Endothelial cell of hepatic sinusoid (primary cell): ENCODE measurements around the gene FGD6.

Experiments
- in situ Hi-C: cut with HindIII; loops from 2 replicates; pipeline ENCODE4 v1.10.0; 2017; ENCODE audit warnings: low sequenced_read_pairs

The FGD6 gene

DNA sequence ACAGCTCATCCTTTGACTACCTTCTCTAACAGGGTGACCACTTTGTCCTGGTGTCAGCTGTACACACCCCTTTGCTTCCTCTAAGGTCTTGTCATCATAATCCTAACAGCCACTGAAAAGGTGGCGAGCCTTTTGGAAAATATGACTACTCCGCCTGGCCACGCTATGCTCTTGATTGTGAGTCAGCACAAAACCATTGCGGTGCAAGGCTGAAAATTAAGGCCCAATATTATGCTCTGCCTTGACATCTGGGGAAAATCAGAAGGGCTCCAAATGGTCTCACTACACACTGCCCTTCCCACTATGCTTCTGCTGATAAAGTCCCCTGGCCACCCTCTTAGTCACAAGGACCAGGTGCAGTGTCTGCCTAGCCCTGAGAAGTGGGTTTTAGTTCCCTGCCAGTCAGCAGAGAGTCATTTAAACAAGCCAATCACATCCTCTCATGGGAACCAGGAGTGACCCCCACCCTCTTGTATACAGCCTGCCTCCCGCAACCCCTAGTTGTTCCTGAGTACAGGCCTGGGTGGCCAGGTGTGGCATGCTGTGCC, 34.3 kb downstream of the FGD6 start:
- in situ Hi-C loops, result no loop called here

DNA sequence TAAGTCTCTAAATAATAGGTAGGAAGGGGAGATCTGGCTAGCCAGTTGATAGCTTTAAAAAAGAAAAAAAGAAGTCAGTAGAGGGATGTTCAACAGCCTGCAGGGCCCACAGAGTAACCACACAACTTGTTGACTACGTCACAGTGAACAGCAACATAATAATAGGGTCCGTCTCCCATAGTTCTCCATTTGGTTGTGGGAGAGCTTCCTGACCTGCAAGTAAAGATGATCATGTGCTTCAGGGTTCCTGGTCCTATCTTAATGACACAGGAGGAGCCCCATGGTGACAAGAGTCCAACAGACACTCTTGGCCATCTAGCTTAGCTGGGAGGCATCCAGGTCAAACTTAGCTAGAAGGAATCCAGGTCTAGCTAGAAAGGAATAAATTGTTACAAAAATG, 36.2 kb downstream of the FGD6 start:
- in situ Hi-C loops, result no loop called here

DNA sequence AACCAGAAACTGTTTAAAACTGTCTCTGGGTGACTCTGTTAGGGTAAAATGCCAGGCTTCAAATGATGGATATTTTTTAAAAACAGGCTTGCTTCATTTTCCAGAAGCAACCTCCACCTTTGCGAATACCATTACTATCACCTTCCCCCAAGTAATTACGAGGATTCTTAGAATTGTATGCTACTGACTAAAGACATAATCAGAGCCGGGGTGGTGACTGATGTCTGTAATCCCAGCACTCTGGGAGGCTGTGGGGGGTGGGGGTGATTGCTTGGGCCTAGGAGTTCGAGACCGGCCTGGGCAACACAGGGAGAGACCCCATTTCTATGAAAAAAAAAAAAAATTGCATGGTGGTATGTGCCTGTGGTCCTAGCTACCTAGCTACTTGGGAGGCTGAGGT, 38.3 kb downstream of the FGD6 start:
- in situ Hi-C loops, result no loop called here

DNA sequence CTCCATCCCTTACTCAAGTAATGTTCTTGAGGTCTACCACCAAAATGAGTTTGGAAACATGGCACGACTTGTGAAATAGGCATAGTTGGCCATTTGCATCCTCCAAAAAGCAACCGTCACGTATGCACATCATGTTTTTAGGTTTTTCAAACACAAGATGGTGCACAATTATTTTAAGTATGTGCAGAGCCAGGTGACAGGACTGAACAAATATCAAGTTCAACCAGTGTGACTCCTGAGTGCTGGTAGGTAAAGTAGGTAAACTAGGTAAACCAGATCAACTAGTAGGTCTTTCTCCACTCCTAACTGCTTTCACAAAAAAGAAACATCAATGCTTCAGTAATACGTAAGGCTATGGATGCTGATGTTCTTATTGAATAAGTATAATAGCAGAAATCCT, 39.1 kb downstream of the FGD6 start:
- in situ Hi-C loops, result no loop called here

DNA sequence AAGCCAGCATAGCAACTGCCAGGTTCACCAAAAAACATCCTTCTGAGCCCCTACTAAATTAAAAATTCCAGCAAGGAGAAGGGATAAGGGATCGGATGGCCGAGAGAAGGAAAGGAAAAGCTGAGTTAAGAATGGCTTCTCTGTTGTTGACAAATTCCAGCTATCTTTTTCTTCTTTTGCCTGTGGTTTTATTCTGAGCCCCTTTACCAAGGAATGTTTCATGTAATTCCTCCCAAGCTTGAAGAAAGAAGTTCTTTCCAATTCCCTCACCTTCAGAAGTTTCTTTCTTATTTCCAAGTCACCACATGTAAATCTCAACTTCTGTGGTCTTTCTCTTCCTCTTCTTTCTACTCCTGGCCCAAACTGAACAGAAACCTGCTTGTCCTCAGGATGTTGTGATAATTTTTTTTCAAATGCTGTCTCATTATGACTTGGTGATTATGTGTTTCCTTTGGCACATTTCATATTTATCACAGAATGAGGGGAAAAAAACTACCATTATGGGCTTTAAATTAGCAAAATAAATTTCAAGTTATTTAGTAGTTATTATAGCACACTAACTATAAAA, 40.0 kb downstream of the FGD6 start:
- in situ Hi-C loops, result no loop called here

DNA sequence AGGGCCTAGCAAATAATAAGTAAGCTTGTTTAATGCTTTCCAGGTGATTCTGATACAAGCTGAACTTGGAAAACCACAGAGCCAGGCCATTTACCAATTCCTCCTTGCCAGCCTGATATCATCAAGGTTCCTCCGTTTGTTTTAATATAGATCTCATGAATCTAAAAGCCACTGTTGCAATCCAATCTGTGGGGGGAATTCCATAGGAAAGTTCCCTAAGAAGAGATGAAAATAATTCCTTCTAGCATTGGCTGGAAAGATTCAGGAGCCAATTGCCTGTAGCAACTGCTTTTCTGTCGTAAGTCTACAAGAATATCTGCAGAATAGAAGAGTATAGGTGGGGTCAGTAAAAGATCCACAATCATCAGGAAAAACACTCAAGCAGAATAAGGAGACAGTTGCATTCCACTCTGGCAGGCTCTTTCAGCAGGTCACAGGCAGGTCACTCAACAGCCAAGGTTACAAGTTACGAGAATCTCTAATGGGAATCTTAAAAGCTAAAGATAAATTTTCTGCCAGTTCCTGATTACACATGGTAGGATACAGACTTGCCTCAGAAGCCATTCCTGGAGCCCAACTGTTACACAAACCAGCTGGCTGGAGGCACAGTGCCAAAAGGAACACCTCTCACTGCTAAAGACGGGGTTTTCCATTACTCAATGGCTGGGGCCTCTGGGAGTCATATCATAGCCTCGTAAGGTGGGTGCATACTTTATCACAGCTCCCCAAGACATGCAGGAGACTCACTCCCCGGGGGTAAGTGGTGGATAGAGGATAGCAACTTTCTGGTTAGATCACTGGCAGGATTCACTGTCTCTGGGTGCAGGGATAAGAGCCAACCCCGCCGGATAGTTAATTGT, 43.6 kb downstream of the FGD6 start:
- in situ Hi-C loops, result loop anchor here (5.0 kb wide), 1 partner anchor 36 kb away; no protein-coding TSS in a partner anchor

DNA sequence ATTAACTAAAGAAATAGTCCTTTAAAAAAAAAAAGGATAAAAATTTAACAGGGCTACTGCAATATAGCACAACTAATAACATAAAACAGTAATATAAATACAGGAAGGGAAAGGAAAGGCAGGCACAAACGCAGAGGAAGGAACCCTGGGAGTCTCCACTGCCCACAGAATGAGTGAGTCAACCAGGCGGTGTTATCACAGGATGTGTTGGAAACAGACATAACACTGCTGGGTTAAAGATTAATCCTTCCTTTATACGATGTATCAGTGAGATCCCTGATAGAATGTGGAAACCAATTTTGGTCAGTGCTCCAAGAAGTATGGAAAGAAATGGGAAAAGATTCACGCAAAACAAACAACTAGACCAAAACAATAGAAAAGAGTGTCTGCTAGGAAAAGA, 47.9 kb downstream of the FGD6 start:
- in situ Hi-C loops, result no loop called here

DNA sequence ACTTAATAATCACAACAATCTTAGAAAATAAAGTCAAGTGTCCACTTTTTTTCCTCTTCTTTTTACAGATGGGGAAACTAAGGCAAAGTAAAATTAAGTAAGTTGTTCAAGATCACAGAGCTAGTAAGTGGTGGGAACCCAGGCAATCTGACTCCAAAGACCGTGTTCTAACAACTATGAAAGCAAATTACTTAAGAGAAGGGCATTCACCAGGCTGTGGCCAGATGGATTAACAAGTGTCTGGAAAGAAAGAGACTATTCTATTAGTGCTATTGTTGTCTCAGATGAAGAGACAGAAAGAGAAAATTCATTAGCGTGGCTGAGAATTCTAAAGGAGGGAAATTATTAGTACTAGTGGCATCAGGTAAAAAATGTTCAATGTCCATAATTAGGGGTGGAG, 48.5 kb downstream of the FGD6 start:
- in situ Hi-C loops, result no loop called here

DNA sequence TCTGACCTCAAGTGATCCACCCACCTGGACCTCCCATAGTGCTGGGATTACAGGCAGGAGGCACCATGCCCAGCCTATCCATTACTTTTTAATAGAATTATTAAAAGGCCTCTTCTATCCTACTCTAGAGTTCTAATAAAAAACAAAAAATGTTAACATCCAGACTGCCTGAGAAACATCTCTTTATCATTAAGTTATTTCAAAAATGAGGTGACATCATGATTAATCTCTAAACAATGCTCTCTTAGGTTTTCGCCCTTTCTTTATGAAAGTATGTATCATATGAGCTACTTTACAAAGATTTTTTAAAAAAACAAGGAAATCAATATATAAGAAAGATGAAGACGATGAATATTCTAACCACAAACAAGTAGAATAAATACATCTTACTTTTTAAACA, 52.6 kb downstream of the FGD6 start:
- in situ Hi-C loops, result no loop called here

DNA sequence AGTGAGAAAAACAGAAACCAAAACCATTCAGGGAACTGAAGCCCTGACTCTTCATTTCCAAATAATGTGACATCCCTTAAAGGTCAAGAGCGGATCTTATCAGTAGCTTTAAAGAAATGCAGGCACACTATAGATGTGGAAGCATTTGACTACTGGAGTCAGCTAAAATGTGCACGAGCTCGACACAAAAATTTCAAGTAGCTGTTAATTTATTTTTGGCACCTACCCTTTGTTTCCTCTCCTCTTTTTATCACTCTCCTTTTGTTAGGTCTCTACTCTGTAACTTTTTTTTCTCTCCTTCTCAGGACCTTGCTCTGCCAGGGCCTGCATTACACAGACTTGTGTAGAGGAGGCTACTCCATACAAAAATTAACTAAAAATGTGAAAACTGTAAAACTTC, 58.3 kb downstream of the FGD6 start:
- in situ Hi-C loops, result no loop called here

DNA sequence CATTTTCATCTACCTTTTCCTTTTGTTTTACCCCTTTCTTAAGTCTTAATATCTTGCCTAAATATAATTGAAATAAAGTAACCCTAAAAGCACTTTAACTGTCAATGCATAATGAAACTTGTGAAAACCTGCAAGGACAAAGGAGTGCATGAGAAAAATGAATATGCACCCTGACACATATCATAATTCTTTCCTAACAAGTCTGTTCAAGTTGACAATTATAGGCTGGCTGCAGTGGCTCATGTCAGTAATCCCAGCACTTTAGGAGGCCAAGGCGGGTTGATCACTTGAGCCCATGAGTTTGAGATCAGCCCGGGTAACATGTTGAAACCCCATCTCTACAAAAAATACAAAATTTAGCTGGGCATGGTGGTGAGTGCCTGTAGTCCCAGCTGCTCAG, 65.4 kb downstream of the FGD6 start:
- in situ Hi-C loops, result no loop called here

DNA sequence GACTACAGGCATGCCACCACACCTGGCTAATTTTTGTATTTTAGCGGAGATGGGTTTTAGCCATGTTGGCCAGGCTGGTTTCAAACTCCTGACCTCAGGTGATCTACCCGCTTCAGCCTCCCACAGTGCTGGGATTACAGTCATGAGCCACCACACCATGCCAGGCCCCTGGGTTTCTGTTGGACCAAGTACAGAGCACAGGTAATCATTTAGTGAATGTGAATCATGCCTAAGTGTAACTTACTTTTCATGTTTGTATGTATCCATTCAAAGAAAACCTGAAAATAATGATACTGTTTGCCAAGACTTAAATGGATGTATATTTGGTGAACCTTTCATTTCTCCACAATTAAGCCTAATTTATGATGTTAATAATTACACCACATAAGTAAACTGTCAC, 65.9 kb downstream of the FGD6 start:
- in situ Hi-C loops, result no loop called here

DNA sequence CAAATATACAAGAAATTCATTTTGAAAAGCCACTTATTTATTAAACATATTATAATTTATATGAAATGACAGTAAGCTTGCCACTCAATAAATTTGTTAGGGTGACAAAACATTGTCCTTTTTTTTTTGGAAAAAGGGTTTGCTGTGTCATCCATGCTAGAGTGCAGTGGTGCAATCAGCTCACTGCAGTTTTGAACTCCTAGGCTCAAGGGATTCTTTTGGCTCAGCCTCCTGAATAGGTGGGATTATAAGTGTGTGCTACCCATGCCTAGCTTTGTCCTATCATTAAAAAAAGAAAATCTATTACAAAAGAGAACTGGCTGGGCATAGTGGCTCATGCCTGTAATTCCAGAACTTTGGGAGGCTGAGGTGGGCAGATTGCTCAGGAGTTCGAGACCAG, 66.8 kb downstream of the FGD6 start:
- in situ Hi-C loops, result no loop called here

DNA sequence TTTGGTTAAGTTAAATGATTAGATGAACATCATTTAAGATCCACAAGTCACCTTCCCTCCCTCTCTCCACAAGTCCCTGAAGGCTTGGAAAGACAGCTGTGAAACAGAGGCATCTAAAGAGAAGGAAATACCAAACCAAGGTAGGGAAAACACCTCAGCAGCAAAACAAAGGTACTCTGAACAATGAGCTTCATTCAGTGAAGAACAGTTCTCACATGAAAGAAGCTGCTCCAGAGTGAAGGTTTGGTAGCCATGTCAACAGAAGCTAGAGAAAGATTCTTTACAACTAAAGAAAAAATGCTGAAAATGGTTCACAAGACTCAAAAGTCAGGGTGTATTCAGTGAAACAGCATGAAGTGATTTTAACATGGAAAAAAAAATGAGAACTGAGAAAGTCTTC, 69.4 kb downstream of the FGD6 start:
- in situ Hi-C loops, result no loop called here

DNA sequence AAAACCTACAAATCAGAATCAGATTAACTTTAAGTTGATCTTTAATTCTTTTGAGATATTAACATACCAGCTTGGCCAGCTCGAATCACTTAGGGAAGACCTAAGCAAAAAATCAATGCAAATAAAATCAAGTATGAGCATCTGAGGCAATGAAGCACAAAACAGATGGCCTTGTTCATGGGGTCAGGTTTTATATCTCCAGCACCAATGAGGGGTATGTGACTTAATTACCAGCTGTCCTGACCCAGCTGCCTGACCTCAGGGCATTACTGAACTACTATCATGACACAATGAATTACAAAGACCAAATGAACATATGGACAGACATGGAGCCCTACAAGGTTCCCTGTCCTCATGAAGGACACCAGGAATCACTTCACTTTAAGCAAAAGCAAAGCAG, 70.5 kb downstream of the FGD6 start:
- in situ Hi-C loops, result no loop called here

DNA sequence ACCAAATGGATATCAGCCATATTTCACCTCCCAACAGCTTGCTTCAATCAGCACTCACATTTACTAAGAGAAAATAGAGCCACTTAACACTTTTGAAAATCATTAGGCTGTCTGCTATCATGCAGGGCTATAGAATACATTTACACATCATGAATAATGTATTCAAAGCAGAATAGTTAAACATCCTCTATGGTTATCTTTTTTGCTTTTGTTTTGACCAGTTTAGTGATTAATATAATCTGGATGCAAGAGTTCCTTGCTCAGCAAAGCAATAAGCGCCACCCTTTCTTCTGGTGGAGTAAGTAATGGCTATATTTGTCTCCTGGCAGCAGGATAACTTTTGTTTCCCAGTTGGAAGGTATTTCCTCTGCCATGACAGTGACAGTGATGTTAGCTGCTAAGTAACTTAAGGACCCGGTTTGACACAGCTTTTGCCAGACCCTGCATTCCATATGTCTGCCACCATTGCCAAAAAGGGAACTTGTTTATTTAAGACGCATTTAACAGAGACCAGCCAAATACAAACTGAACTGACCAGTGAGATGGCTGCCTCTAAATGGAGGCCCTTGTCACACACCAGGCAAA, 73.6 kb downstream of the FGD6 start:
- in situ Hi-C loops, result no loop called here

DNA sequence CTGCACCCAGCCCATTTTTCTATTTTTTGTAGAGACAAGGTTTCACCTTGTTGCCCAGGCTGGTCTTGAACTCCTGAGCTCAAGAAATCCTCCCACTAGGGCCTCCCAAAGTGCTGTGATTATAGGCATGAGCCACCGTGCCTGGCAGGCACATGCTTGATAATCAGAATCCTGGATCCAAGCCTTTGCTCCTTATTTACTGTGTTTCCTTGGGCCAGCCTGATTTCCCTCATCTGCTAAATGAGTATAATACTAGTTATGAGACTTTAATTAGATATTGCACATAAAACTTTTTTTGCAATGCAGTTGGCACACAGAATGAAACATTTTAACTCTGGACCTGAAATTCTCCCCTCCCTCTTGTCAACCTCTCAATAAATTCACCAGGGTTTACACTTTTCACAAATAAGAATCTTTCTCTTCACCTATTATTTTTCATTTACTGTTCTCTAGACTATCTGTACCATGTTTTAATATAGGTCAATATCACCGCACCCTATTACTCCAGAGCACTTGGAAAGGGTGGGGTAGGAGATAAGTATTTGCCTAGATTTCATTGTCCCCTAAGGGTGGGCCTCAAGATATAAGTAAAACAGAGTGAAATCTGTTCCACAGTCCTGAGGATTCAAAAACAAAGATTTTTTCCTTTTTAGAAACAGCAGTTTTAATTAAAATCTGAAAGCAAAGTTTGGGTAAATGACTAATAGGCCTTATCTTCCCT, 74.7 kb downstream of the FGD6 start:
- in situ Hi-C loops, result no loop called here

DNA sequence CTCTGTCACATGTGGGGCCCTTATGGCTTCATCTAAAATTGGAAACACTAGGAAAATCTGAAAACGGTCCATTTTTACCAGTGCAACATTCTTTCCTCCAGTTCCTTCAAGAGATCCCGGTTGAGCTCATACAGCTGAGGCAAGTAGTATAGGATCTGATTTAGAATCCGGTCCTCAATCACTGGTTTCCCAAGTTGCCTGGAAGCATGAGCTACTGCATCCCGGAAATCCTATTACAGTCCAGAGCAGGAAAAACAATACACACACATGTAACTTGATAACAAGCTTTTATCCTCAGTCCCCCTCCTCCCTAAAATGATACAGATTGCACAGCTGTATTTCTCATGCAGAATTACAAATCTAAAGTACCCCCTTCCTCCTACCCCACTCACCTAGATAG, 76.0 kb downstream of the FGD6 start:
- in situ Hi-C loops, result no loop called here

DNA sequence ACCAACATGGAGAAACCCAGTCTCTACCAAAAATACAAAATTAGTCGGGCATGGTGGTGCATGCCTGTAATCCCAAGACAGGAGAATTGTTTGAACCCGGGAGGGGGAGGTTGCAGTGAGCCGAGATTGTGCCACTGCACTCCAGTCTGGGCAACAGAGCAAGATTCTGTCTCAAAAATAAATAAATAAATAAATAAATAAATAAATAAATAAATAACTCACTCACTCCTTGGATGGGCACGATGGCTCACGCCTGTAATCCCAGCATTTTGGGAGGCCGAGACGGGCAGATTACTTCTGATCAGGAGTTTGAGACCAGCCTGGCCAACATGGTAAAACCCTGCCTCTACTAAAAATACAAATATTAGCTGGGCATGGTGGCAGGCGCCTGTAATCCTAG, 79.2 kb downstream of the FGD6 start:
- in situ Hi-C loops, result loop anchor here (5.0 kb wide), 1 partner anchor 34 kb away; no protein-coding TSS in a partner anchor

DNA sequence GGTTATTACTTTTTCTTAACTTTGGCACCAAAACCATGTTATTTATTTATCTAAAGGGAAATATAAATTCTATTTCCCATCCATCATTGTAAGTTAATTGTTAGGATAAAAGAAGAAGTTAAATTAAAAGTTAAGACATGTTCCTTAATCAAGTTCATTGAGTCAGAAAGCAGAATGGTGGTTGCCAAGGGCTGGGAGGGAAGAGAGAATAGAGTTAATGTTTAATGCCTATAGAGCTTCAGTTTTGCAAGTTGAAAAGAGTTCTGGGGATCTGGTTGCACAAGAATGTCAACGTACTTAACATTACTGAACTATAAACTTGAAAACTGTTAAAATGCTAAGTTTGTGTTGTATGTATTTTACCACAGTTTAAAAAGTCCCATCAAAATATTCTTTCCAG, 80.7 kb downstream of the FGD6 start:
- in situ Hi-C loops, result loop anchor here (5.0 kb wide), 1 partner anchor 36 kb away; no protein-coding TSS in a partner anchor

DNA sequence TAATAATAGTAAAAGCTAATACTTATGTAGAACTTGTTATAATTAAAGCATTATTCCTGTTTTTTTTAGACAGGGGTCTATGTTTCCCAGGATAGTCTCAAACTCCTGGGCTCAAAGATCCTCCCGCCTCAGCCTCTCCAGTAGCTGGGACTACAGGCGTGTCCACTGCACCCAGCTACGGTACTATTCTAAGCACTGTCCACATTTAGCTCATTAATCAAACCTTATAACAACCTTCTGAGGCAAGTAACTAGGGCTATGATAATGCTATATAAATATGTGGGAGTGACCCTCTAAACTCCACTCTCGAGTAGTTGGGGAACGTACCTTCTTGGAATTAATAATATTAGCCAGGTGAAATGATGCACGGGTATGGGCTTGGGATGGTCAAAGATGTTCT, 83.2 kb downstream of the FGD6 start:
- in situ Hi-C loops, result no loop called here
